ENCODE results near the gene GRPEL2. TPM values are rescaled to one million over a fixed set of nuclear protein-coding genes. Genes with fewer than 3 reads are reported as not detected.
A peak's percentile ranks its signal among the peaks of the same experiment; 100 is the strongest.

Gene GRPEL2
- total and polyA plus RNA-seq, 4 donors: 6.6 to 20.2 (median 16.0) TPM

DNA sequence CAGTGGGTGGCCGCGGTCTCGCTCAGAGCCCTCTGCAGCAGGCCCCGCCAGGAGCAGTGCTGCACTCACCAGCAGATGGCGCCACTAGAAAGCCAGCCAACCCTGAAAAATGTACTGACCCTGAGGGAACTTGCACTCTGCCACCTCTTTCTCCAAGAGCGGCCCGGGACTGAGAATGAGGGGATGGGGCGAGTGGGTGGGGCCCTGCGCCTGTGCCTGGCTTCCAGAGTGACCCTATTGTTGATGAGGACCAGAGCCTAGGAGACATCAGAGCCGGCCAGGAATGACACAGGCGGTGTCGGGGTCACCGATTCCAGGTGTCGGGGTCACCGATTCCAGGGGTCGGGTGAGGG lies 36.7 kb downstream of the GRPEL2 start:
- Histone ChIP-seq H3K36me3 (ENCODE audit: control insufficient read depth in 4 of 4, insufficient read depth in 4 of 4, low read length in 4 of 4) (no peaks in the 10 kb centered on the region), H3K9ac (ENCODE audit: insufficient read depth in 1 of 2, low read length in 2 of 2) (no peak overlapping the region), H3K4me1 (ENCODE audit: control insufficient read depth in 5 of 5, insufficient read depth in 5 of 5, low read length in 5 of 5) (peaks cover 5 to 69% (median 25%) of the 10 kb centered on the region in 5 donors), H3K9me3 (ENCODE audit: control insufficient read depth in 4 of 4, insufficient read depth in 3 of 4, low read length in 3 of 4) (no peaks in the 10 kb centered on the region), H3K27ac (ENCODE audit: low read depth in 1 of 2, low read length in 1 of 2) (peak overlapping the region; percentile 46 to 94), H3K27me3 (ENCODE audit: control insufficient read depth in 3 of 3, insufficient read depth in 3 of 3, low read length in 2 of 3) (no peaks in the 10 kb centered on the region), H3K4me3 (no peak overlapping the region)
- DNase-seq (peak; percentile 86 to 91 (median 90)), ATAC-seq (ENCODE audit: insufficient read depth, low FRiP score) (peak; percentile 64)
- WGBS, 2 donors: 36 to 38% methylated on average over 16 of the region's 16 CpGs
- TF ChIP-seq, protein P1, sequence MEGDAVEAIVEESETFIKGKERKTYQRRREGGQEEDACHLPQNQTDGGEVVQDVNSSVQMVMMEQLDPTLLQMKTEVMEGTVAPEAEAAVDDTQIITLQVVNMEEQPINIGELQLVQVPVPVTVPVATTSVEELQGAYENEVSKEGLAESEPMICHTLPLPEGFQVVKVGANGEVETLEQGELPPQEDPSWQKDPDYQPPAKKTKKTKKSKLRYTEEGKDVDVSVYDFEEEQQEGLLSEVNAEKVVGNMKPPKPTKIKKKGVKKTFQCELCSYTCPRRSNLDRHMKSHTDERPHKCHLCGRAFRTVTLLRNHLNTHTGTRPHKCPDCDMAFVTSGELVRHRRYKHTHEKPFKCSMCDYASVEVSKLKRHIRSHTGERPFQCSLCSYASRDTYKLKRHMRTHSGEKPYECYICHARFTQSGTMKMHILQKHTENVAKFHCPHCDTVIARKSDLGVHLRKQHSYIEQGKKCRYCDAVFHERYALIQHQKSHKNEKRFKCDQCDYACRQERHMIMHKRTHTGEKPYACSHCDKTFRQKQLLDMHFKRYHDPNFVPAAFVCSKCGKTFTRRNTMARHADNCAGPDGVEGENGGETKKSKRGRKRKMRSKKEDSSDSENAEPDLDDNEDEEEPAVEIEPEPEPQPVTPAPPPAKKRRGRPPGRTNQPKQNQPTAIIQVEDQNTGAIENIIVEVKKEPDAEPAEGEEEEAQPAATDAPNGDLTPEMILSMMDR (IDR thresholded peaks at IDR 0.05; ENCODE audit: control extremely low read depth, extremely low read depth): peak; percentile 86

- no peak overlapping the region for H3K4me3 ChIP-seq
- no peak overlapping the region for H3K9ac ChIP-seq (ENCODE audit: insufficient read depth in 1 of 2, low read length in 2 of 2)
- DNase-seq (no peak), ATAC-seq (ENCODE audit: insufficient read depth, low FRiP score) (no peak)
- peaks cover 5 to 76% (median 32%) of the 10 kb centered on the region in 5 donors for H3K4me1 ChIP-seq (ENCODE audit: control insufficient read depth in 5 of 5, insufficient read depth in 5 of 5, low read length in 5 of 5)
- peak overlapping the region; percentile 66 to 94 for H3K27ac ChIP-seq (ENCODE audit: low read depth in 1 of 2, low read length in 1 of 2)
- H3K9me3 ChIP-seq (ENCODE audit: control insufficient read depth in 4 of 4, insufficient read depth in 3 of 4, low read length in 3 of 4): no peaks in the 10 kb centered on the region
- TF ChIP-seq, protein P1 (IDR thresholded peaks at IDR 0.05; ENCODE audit: control extremely low read depth, extremely low read depth): no peak
- WGBS, 2 donors: 83 to 87% methylated on average over 12 of the region's 12 CpGs
- no peaks in the 10 kb centered on the region for H3K36me3 ChIP-seq (ENCODE audit: control insufficient read depth in 4 of 4, insufficient read depth in 4 of 4, low read length in 4 of 4)
- H3K27me3 ChIP-seq (ENCODE audit: control insufficient read depth in 3 of 3, insufficient read depth in 3 of 3, low read length in 2 of 3): no peaks in the 10 kb centered on the region
Measured at GRCh38 chr5:149382517-149383220, 37.4 kb downstream of the GRPEL2 start.

- no peaks in the 10 kb centered on the region for H3K27me3 ChIP-seq (ENCODE audit: control insufficient read depth in 3 of 3, insufficient read depth in 3 of 3, low read length in 2 of 3)
- DNase-seq: peak in 1 of 3 donors; percentile 63
- TF ChIP-seq, protein P1 (IDR thresholded peaks at IDR 0.05; ENCODE audit: control extremely low read depth, extremely low read depth): no peak
- H3K9ac ChIP-seq (ENCODE audit: insufficient read depth in 1 of 2, low read length in 2 of 2): no peak overlapping the region
- 60 to 79% methylated on average over 9 of the region's 9 CpGs for WGBS, 2 donors
- peaks cover 5 to 78% (median 33%) of the 10 kb centered on the region in 5 donors for H3K4me1 ChIP-seq (ENCODE audit: control insufficient read depth in 5 of 5, insufficient read depth in 5 of 5, low read length in 5 of 5)
- H3K36me3 ChIP-seq (ENCODE audit: control insufficient read depth in 4 of 4, insufficient read depth in 4 of 4, low read length in 4 of 4): no peaks in the 10 kb centered on the region
- no peak overlapping the region for H3K4me3 ChIP-seq
- peak overlapping the region; percentile 29 to 94 for H3K27ac ChIP-seq (ENCODE audit: low read depth in 1 of 2, low read length in 1 of 2)
- H3K9me3 ChIP-seq (ENCODE audit: control insufficient read depth in 4 of 4, insufficient read depth in 3 of 4, low read length in 3 of 4): no peaks in the 10 kb centered on the region
- ATAC-seq (ENCODE audit: insufficient read depth, low FRiP score): no peak
Measured at GRCh38 chr5:149383399-149383798, 38.1 kb downstream of the GRPEL2 start.

Data from lung (tissue), 12 donors.